HG03045 (cell line): ENCODE measurements around the gene PSME3.
"Not testable (repeated sequence)": the region's sequence is repeated elsewhere in the genome, so short reads cannot be mapped to it uniquely, and the experiment has no call there.

ENCODE experiments used
- ATAC-seq: cut with Tn5 transposase; IDR thresholded peaks from one replicate; pipeline ENCODE4 v1.9.1; 2021; ENCODE audit warnings: mild to moderate bottlenecking, moderate library complexity; ENCODE audit not compliant: unreplicated experiment

Gene PSME3

GRCh38 chr17:42873932-42874695 lies 40.9 kb downstream of the PSME3 start:
- ATAC-seq: not testable (repeated sequence)

- ATAC-seq: no peak
These were observed 43.8 kb downstream of the PSME3 start for GRCh38 chr17:42877037-42877436.

GRCh38 chr17:42878123-42878880 lies 45.1 kb downstream of the PSME3 start:
- ATAC-seq: no peak

GRCh38 chr17:42878924-42879595 lies 45.9 kb downstream of the PSME3 start:
- ATAC-seq: no peak

- no peak for ATAC-seq
These were observed 46.4 kb downstream of the PSME3 start for GRCh38 chr17:42879596-42879985.

- ATAC-seq: no peak
These were observed 47.6 kb downstream of the PSME3 start for GRCh38 chr17:42880776-42881310.

GRCh38 chr17:42881706-42882105 lies 48.5 kb downstream of the PSME3 start:
- not testable (repeated sequence) for ATAC-seq

- no peak for ATAC-seq
These were observed 49.0 kb downstream of the PSME3 start for GRCh38 chr17:42882166-42882565.

GRCh38 chr17:42883802-42884558 lies 50.8 kb downstream of the PSME3 start:
- no peak for ATAC-seq

GRCh38 chr17:42885806-42886205 lies 52.6 kb downstream of the PSME3 start:
- not testable (repeated sequence) for ATAC-seq

GRCh38 chr17:42886283-42887176 lies 53.3 kb downstream of the PSME3 start:
- no peak for ATAC-seq

GRCh38 chr17:42889809-42890208 lies 56.6 kb downstream of the PSME3 start:
- ATAC-seq: no peak

GRCh38 chr17:42891539-42892152 lies 58.4 kb downstream of the PSME3 start:
- no peak for ATAC-seq

GRCh38 chr17:42893359-42893758 lies 60.2 kb downstream of the PSME3 start:
- ATAC-seq: no peak
